Activated CD4-positive, alpha-beta T cell treated with anti-CD3 and anti-CD28 coated beads, Interleukin-2, Interleukin-6, amounts not matched to agents 100 ng/mL and 50 ng/mL, durations not matched to agents 16 hours and 8 hours (primary cell): ENCODE results near the gene WNK3.

Source experiments
- DNase-seq: peaks from one replicate; pipeline ENCODE4 v3.0.0-alpha.2; 2020

The WNK3 gene

DNA sequence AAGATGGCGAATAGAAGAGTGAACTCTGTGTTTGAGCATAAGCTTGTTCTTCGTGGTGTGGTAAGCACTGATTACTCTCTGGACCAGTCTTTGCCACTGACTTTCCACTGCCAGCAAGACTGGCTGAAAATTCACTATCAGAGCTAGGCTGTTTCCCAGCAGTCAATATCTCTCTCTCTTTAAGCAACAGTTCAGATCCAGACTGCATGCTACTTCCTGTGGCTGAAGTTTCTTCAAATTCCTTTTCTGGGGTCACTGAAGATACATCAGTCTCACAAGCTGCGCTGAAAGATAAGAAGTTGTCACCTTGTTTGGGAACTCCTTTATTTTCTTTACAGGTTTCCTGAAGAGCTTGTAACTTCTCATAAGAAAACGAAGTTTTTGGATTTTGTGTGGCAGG lies 120.8 kb downstream of the WNK3 start:
- DNase-seq = no peak

DNA sequence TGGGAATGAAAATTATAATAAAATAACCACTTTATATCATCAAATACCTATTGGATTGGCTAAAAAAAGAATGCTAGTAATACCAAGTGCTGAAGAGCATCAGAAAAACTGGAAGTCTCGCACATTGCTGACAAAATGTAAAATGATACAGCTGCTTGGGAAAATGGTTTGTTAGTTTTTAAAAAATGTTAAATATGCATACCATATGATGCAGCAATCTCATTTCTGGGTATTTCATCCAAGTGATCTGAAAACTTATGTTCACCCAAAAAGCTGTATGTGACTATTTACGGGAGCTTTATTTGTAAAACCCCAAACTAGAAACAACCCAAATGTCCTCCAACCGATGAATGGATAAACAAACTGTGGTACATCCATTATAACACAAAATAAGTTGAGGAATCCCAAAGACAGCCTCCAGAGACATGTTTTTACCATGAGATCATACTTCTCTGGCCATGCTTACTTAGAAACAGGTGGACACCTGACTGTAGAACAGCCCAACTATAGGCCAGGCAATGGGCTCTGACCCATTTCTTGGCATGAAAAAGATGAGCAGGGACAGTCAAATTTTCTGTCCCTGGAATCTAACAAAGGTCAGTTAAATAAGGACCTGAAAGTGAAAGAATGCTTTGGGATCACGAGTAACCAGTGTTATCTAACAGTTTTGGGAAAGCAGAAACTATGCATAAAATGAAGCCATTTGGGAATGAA lies 127.3 kb downstream of the WNK3 start:
- no peak for DNase-seq

DNA sequence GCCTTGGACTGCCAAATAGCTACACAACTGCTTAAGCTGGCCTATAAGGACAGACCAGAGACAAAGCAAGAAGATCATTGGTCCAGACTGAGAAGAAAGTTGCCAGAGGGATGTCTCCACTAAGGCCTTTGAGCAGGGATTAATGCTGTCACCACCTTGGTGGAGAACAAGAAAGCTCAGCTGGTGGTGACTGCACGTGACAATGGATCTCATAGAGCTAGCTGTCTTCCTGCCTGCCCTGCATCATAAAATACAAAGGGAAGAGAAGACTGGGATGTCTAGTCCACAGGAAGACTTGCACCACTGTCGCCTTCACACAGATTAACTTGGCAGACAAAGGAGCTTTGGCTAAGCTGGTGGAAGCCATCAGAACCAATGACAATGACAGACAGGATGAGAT lies 134.3 kb downstream of the WNK3 start:
- DNase-seq = no peak

DNA sequence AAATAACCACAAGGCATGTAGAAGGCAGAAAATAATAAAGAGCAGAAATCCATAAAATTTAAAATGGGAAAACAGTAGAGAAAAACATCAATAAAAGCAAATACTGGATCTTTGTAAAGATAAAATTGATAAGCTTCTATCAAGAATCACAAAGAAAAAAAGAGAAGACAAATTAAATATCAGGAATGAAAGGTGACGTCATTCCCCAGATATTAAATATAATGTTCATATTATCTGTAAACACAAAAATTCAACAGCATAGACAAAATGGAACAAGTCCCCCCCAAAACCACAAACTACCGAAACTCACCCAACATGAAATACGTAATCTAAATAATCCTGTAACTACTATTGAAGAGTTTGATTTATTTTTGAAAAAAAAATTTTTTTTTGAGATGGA lies 144.2 kb downstream of the WNK3 start:
- no peak for DNase-seq

DNA sequence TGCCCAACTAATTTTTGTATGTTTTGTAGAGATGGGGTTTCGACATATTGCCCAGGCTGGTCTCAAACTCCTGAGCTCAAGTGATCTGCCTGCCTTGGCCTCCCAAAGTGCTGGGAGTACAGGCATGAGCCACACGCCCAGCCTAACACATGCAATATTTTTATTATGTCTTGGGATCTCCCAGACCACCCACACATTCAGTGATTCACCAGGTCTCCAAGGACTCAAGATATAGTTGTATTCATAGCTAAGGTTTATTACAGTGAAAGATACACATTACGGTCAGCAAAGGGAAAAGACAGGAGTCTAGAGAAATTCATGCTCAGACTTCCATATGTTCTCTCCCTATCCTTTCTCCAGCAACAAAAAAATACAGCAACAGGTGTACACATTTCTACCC lies 149.3 kb downstream of the WNK3 start:
- no peak for DNase-seq

DNA sequence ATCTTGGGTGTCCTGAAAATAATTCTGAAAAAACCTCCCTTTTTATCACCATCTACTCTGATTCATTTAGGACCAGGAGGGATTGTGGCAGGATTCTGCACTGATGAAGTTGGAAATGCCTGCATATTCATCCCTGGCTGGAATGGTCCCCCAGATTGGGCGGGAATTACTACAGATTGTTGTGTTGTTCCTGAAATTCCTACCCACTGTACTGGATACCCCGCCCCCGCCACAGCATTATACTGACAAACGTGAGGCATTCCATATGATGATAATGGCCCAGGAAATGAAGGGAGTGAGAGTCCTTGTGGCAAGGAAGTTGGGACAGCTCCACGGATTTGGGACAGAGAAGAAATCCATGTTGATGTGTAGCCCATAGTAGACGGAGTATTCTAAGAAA lies 159.6 kb downstream of the WNK3 start:
- DNase-seq = no peak

DNA sequence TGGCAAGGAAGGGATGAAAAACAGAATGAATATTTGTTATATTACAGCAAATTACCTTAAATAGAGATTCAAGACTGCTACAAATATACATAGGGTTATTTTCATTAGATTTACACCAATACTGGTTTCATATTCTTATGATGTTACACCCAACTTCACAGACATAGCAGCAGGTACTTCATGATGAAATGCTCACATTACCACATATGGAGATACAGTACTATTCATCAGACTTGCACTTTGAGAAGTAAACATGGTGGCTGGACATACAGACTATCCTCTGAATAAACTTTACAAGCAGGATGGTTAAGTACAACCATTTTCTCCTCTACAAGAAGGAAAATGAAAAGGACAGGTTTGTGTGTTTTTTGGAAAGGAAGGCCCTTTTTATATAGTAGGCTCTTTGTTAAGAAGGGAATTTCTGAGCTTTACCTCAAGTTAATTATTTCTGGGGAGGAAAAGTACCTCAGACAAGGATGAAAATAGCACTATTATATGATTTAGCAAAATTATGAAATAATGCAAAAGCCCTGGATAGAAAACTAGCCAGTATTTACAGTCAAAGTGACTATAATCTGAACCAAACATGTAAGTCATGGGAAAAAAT lies 162.8 kb downstream of the WNK3 start:
- DNase-seq = no peak

DNA sequence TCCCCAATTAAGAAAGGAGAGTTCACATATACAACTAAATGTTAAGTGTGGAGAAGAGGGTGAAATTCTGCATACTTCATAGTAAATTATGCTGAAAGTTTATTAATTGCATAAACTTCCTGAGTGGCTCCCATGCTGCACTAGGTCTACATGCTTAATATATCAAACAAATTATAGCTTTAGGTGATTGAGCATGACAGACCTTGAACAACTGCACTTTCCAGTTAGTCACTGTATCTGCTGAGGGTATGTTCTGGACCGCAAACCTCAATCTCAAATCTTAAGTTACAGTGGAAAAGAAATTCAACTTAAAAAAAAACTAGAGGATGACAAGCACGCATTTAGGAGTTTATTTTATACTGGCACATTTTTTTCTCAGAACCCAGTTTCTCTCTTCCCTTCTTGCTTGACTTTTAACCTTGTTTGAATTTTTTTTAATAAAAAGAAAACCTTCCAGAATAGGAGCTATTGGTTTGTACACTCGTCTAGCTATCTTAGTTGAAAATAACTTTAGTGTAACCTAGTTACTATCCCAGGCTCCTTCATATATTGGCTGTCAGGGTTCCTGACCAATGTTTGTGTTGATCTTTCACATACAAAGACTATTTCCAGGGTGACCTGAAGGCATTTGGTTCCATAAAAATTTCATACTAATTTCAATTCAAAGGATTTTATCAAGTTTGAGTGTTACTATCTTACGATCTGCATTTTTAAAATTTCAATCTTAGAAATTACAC lies 164.6 kb downstream of the WNK3 start:
- no peak for DNase-seq

DNA sequence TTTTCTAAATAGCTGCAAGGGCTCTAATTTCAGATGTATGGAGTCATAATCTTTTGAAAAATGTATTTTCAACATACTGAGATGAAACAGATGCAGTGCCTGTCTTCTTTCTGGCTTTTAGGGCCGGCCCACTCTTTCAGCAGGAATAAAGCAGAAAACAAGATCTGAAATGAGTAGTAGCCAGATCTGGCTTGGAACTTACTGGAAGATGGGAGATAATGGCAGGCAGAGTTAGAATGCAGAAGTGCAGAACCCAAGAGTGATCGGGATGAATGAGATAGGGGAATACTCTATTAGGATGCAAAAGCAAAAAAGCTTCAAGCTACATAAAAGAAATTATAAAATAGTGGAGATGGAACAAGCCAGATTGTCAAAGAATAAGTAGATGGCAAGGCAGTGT lies 173.4 kb downstream of the WNK3 start:
- no peak for DNase-seq

DNA sequence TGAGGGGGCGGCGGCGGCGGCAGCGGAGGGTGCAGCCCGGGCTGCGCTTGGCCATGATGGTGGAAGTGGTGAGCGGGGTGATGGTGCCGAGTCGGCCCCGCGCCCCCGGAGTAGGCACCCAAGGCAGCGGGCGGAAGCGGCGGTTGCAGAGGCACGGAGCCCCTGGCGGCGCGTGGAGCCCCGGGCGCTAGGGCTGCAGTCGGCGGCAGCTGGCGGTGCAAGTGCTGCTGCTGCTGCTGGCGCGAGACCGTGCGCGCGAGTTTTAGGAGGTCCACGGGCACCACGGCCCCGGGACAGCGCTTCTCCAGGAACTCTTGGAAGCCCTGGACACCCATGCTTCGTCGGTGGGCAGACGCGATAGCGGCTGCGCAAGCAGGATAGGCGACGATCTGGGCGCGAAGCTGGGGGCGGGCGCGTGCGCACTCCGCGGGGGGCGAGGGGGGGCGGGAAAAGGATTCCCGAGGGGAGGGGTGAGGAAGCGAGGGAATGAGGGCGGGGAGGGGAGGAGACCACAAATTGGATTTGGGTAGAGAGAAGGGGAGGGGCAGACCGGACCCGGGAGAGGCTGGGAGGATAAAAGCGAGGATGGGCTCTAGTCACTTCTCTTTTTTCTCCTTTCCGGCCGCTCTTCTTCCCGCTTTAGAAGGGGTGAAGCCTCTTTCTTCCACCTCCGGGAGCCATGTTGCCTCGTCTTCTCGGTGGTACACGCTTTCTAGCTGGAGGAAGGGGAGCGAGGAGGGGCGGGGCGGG lies 174.8 kb downstream of the WNK3 start, which contains the start of gene FAM120C:
Gene FAM120C, minus strand, starts transcription at position 391 of the 750 bp plus-strand sequence. Its CDS starts 56 bp downstream, at position 335.
- DNase-seq = peak; percentile 76

DNA sequence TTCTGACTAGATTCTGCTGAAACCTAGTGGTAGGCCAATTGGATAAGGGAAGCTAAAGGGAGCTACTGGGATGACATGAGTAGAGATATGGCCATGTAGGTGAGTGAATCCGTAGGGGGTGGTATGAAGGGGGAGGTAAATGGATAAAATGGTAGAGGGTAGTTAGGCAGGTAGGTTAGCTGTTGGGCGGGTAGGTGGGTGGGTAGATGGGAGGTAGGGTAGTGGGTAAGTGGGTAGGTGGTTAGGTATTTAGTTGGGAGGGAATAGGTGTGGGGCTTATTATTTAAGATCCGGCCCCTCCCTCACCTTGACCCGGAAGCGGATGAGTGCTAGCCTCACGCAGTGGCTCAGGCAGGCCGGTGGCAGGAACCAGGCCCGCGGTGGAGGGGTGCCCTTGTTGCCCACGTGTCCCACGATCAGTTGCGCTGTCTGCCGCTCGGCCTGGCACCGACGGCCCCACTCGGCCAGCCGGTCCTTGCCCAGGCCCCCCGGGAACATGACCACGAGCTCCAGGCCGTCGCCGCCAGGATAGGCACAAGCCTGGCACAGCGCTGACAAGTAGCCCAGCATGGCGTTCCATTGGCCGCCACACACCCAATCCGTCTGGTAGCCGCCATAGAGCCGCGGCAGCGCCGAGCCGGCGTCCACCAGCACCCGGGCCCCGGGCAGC lies 175.5 kb downstream of the WNK3 start:
- peak; percentile 77 for DNase-seq

DNA sequence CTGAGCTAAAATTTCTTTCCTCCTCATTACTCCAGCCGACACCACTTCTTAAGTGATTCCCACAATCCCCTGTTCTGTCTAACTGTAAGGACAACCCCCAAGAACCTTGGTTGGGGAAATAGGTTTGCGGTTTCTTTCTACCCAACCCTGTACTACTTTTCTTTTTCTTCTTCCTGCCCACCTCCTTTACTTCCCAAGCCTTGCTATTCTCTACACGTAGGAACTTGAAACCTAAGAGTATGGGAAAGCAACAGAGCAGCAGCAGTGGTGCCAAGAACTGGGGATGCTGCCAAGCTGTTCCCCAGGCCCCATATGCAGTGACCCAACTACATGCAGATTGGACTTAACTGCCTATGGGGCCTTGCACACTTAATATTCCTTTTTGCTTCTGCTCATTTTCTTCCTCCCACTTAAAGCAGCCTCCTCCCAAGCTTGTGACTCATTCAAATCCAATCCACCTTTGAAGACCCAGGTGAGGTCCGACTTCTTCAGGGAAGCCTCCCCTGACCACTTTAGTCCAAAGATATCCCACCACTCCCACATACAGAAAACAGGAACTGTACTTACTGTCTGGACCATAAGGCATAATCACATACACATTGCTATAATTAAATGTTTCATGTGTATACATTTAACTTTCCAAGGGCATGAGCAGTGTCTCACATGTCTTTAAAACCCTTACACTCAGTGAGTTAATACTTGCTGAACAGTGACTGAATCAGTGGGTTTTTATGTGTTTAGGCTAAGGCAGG lies 176.5 kb downstream of the WNK3 start:
- no peak for DNase-seq

DNA sequence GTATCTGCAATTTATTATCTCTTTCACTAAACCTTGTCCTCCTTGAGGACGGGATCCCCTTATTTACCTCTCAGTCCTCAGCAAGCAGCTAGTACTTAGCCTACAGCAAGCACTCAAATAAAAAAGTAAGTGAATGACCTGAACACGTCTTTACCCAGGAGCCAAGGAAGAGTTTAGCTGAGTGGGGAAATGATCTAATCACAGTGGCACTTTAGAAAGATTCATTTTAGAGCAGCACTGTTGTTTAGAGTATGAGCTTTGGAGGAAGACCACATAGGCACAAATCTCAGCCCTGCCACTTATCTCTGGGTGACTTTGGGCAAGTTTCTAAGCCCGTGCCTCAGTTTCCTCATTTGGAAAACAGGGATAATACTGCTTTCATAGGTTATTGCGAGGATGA lies 177.4 kb downstream of the WNK3 start:
- DNase-seq = no peak

DNA sequence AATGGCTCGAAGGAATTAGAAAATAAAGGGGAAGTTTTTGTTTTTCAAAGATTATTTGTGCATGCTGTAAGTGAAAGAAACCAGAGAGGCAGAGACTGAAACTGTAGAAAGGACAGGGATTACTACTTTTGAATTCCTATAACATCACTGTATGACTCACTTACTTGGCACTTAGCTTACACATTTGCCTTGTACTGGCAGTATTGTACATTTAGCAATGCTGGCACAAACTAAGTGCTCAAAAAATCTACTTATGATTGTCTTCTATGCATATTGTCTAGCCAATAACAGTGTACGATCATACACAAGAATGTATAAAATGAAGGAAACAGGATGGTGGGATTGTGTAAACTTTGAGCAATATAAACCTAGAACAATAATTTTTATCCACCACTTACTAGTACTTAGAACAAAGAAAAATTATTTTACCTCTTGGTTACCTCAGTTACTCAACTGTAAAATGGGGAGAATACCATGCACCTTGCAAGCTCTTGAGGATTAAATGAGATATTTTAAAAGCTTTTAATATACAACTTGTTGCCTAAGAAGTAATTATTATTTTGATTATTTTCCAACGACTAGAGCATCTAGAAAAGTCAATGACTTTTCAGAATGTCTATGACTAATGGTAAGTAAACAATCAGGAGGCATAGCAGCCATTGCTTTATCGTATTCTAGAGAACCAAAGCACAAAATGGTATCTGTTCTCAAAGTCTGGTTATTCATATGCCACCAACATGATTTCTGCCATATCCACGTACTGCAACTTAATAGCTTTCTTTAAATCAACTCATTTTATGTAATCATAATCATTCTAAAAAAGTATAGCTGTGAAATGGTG lies 179.5 kb downstream of the WNK3 start:
- peak; percentile 40 for DNase-seq

DNA sequence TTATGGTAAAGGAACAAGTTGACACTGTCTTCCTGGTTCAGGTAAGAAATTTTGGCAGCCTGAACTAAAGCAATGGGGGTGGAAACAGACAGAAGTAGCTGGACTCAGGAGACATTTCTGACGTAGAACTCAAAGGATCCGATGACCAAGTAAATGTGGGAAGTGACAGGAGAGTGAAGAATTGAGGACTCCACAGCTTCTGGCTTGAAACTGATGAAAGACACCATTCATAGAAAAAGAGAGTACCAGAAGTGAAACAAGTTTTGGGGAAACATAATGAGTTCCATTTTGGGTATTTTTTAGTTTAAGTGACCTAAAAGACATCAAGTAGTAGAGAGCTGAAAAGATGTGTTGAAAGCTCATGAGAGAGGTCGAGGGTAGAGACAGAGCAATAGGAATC lies 180.5 kb downstream of the WNK3 start:
- no peak for DNase-seq

DNA sequence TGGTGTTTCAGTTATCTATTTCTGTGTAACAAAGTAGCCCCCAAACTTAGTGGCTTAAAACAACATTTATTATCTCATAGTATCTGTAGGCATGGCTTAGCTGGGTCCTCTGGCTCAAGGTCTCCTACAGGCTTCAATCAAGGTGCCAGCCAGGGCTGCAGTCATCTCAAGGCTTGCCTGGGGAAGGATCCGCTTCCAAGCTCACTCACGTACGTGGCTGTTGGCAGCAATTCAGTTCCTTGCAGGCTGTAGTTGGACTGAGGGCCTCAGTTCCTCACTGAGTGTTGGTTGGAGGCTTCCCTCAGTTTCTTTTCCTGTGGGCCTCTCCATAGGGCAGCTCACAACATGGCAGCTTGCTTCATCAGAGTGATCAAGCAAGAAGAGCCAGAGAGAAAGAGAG lies 184.1 kb downstream of the WNK3 start:
- no peak for DNase-seq

DNA sequence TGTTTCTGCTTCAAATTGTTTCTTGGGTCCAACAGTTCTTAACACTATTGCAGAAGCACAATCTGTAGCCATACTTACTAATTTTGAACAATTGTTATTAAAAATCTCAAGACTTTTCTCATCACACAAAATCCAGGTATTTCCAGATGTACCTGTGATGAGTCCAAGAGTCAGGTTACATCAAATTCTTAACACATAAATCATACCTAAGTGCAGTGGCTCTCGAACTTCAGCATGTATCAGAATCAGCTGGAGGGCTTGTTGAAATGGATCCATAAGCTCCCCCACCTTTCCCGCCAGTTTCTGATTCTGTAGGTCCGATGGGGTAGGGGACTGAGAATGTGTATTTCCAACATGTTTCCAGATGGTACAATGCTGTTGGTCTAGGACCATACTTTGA lies 185.4 kb downstream of the WNK3 start:
- DNase-seq = no peak

DNA sequence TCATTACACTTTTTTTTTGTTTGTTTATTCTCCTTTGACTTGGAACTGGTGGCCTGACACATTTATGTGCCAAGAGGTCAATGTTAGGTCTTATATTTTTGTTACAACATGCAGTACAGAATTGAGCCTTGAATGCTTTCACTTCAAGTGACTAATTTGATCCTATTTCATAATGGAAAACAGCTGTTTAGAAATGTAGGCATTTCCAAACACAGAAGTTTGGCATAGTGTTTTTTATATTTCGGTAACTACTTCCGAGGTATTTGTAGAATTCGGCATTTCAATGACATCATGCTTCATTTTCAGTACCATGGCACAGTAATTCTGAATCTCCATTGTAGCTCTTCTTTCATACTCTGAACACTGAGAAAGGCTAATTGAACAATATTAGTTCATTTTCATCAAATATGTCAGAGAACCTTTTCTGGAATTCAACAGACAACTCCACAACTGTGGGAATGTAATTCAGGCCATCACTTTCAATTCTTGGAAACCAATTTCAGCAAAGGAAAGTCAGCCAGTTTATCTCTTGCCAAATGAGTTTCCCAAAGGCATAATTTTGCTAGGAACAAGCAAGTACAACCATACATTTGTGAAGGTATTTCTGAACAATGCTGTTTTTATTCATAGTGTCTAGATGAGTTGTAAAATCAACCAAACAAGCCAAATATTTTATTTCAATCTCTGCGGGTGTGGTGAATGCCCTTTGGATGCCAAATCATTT lies 186.2 kb downstream of the WNK3 start:
- DNase-seq = no peak

DNA sequence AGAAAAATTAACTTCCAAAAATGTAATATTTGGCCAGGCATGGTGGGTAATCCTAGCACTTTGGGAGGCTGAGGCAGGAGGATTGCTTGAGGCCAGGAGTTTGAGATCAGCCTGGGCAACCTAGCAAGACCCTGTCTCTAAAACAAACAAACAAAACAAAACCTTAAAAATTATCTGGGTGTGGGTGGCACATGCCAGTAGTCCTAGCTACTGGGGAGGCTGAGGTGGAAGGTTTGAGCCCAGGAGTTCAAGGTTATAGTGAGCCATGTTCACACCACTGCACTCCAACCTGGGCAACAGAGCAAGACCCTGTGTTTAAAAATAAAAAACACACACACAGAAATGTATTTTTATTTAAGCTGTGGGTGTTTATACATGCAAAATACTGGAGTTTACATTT lies 186.8 kb downstream of the WNK3 start:
- no peak for DNase-seq

DNA sequence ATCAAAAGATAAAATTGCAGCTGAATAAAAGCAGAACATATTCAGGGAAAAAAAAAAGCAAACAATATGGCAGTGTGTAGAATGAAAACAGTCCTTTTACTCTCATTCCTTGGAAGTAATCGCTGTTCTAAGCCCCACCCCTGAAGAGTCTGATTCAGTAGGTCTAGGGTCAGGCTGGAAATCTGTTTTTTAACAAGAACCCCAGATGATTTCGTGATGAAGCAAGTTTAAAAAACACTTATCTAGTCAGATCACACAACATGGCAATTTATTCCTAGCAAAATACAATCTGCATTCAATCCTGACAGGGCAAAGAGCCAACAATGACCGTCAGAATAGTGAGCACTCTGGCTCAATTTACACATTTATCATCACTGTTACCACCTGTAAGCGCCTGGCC lies 190.9 kb downstream of the WNK3 start:
- DNase-seq = no peak
